PC-9 (cell line): Measurements from ENCODE around the gene NAMPT.

ENCODE experiments used
- EZH2 ChIP-seq: fragments of 200-600 bp; sonication (generic); IDR thresholded peaks from 2 replicates; pipeline ENCODE4 v1.8.0; 2017; ENCODE audit warnings: antibody characterized with exemption, low read depth
- TF ChIP-seq, protein P1 (sequence below): fragments of 200-600 bp; sonication (generic); conservative IDR thresholded peaks from 2 replicates; pipeline ENCODE4 v1.6.1; 2017; ENCODE audit warnings: mixed run types, antibody characterized with exemption, mild to moderate bottlenecking, moderate library complexity

GRCh38 chr7:106248600-106248999, 36.2 kb downstream of the NAMPT start:
- no peak for TF ChIP-seq EZH2
- TF ChIP-seq, protein P1, sequence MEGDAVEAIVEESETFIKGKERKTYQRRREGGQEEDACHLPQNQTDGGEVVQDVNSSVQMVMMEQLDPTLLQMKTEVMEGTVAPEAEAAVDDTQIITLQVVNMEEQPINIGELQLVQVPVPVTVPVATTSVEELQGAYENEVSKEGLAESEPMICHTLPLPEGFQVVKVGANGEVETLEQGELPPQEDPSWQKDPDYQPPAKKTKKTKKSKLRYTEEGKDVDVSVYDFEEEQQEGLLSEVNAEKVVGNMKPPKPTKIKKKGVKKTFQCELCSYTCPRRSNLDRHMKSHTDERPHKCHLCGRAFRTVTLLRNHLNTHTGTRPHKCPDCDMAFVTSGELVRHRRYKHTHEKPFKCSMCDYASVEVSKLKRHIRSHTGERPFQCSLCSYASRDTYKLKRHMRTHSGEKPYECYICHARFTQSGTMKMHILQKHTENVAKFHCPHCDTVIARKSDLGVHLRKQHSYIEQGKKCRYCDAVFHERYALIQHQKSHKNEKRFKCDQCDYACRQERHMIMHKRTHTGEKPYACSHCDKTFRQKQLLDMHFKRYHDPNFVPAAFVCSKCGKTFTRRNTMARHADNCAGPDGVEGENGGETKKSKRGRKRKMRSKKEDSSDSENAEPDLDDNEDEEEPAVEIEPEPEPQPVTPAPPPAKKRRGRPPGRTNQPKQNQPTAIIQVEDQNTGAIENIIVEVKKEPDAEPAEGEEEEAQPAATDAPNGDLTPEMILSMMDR = no peak
